HG03432 (cell line): ENCODE results near the gene ZNF28.
"Not testable (repeated sequence)": the region's sequence is repeated elsewhere in the genome, so short reads cannot be mapped to it uniquely, and the experiment has no call there.

Experiments used
- ATAC-seq: cut with Tn5 transposase; IDR thresholded peaks from one replicate; pipeline ENCODE4 v1.9.1; 2021; ENCODE audit warnings: mild to moderate bottlenecking, moderate library complexity; ENCODE audit not compliant: unreplicated experiment

The ZNF28 gene

GRCh38 chr19:52782864-52783263, 38.6 kb downstream of the ZNF28 start:
- ATAC-seq, result not testable (repeated sequence)

- no peak for ATAC-seq
Observed at GRCh38 chr19:52778811-52779210, 42.6 kb downstream of the ZNF28 start.

- ATAC-seq, result not testable (repeated sequence)
Observed at GRCh38 chr19:52756447-52756846, 65.0 kb downstream of the ZNF28 start.

- no peak for ATAC-seq
Observed at GRCh38 chr19:52749780-52750179, 71.7 kb downstream of the ZNF28 start.

GRCh38 chr19:52748336-52748950, 73.0 kb downstream of the ZNF28 start:
- no peak for ATAC-seq
